Stimulated activated CD4-positive, alpha-beta T cell treated with anti-CD3 and anti-CD28 coated beads, TNF-alpha, amount 100 ng/mL, for 4 hours (primary cell): ENCODE measurements around the gene TUBGCP6.

Source experiments
- DNase-seq, 3 experiments: peaks; one replicate each; pipeline ENCODE4 v3.0.0-alpha.2; 2020; ENCODE audit warnings: low read depth in 3 of 3

Gene TUBGCP6

GRCh38 chr22:50264104-50264745 is 19.4 kb upstream of the TUBGCP6 start:
- no peak for DNase-seq

GRCh38 chr22:50262973-50263617 is 18.3 kb upstream of the TUBGCP6 start:
- no peak for DNase-seq

GRCh38 chr22:50262460-50262911 is 17.7 kb upstream of the TUBGCP6 start:
- DNase-seq: no peak

- DNase-seq: no peak
These were observed 17.0 kb upstream of the TUBGCP6 start, which contains the start of gene MAPK12 for GRCh38 chr22:50261615-50262459. TSS of gene MAPK12 (minus strand) at chr22:50261683. CDS start at chr22:50261509, 174 bp downstream.

- DNase-seq: no peak
These were observed 16.2 kb upstream of the TUBGCP6 start for GRCh38 chr22:50260801-50261614.

- DNase-seq: no peak
These were observed 15.6 kb upstream of the TUBGCP6 start for GRCh38 chr22:50260434-50260800.

- no peak for DNase-seq
These were observed 14.5 kb upstream of the TUBGCP6 start for GRCh38 chr22:50259302-50259701.

GRCh38 chr22:50258361-50259292 is 13.8 kb upstream of the TUBGCP6 start:
- DNase-seq: no peak

- DNase-seq: no peak
These were observed 12.9 kb upstream of the TUBGCP6 start for GRCh38 chr22:50257451-50258360.

GRCh38 chr22:50257041-50257440 is 12.2 kb upstream of the TUBGCP6 start:
- no peak for DNase-seq

- no peak for DNase-seq
These were observed 11.5 kb upstream of the TUBGCP6 start for GRCh38 chr22:50256258-50256862.

GRCh38 chr22:50255607-50256006 is 10.8 kb upstream of the TUBGCP6 start:
- DNase-seq: no peak

- no peak for DNase-seq
These were observed 10.3 kb upstream of the TUBGCP6 start for GRCh38 chr22:50255099-50255498.

- DNase-seq: no peak
These were observed 9.1 kb upstream of the TUBGCP6 start for GRCh38 chr22:50253941-50254340.

GRCh38 chr22:50253046-50253915 is 8.5 kb upstream of the TUBGCP6 start:
- DNase-seq: no peak

GRCh38 chr22:50252082-50253045 is 7.5 kb upstream of the TUBGCP6 start:
- peak; percentile 49 to 58 (median 54) for DNase-seq
